ENCODE results near the gene HOXC5. TPM values are rescaled to one million over a fixed set of nuclear protein-coding genes. Genes with fewer than 3 reads are reported as not detected.

Gene HOXC5
- total RNA-seq, 2 experiments from 2014 or later = not detected

GRCh38 chr12:54042970-54043853, 10.4 kb downstream of the HOXC5 start:
- Histone ChIP-seq H3K79me2 (ENCODE audit: insufficient read depth, low read depth, low read length) (no peaks in the 10 kb centered on the region), H3K27ac (ENCODE audit: low read depth, low read length, poor library complexity, severe bottlenecking) (peak overlapping the region; percentile 21), H4K20me1 (ENCODE audit: insufficient read depth, low read length) (no peaks in the 10 kb centered on the region), H3K4me1 (ENCODE audit: insufficient read depth, low read length, poor library complexity, severe bottlenecking) (peaks cover 32% of the 10 kb centered on the region), H3K4me2 (ENCODE audit: low read length) (peak overlapping the region; percentile 57), H3K9me3 (ENCODE audit: low read length) (no peaks in the 10 kb centered on the region), H3K9me2 (ENCODE audit: insufficient read depth, low read length) (no peaks in the 10 kb centered on the region), H3K4me3 (ENCODE audit: low read depth, low read length, poor library complexity, severe bottlenecking) (peak overlapping the region; percentile 5), H2AFZ (ENCODE audit: low read length) (peak overlapping the region; percentile 38; the same call in 1 of the 2 replicates), H3K36me3 (ENCODE audit: insufficient read depth, low read length) (no peaks in the 10 kb centered on the region)
- no TSS peak for BruUV-seq (replicated peaks)
- ChIA-PET CTCF (ENCODE audit: unreplicated experiment) (interaction anchor here (1.3 kb wide), 1 partner anchor 9 kb away, joined by 6 read pairs; no protein-coding TSS in a partner anchor), POLR2A (interaction anchor here (0.6 to 2.8 kb wide), 3 partner anchors 10 to 26 kb away, joined by 5 to 32 read pairs (median 8); partner anchors contain the start of genes HOXC4 and HOXC6)
- no peak for TF ChIP-seq CTCF (conservative IDR thresholded peaks at IDR 0.05; ENCODE audit: low read length)
- intact Hi-C loops (cut with micrococcal nuclease; ENCODE audit: unreplicated experiment) = no loop called here
- DNase-seq (ENCODE audit: low spot score) = no peak

- H3K36me3 ChIP-seq (ENCODE audit: insufficient read depth, low read length) = no peaks in the 10 kb centered on the region
- ChIA-PET CTCF (ENCODE audit: unreplicated experiment) (interaction anchor here (0.5 kb wide), 1 partner anchor 34 kb away, joined by 7 read pairs; no protein-coding TSS in a partner anchor), POLR2A (interaction anchor here (2.5 to 2.8 kb wide), 2 partner anchors 9 to 27 kb away, joined by 8 to 32 read pairs; partner anchors contain the start of gene HOXC4)
- no peaks in the 10 kb centered on the region for H3K79me2 ChIP-seq (ENCODE audit: insufficient read depth, low read depth, low read length)
- intact Hi-C loops (cut with micrococcal nuclease; ENCODE audit: unreplicated experiment) = no loop called here
- H4K20me1 ChIP-seq (ENCODE audit: insufficient read depth, low read length) = no peaks in the 10 kb centered on the region
- H2AFZ ChIP-seq (ENCODE audit: low read length) = peak overlapping the region; percentile 38; the same call in 1 of the 2 replicates
- H3K9me2 ChIP-seq (ENCODE audit: insufficient read depth, low read length) = no peaks in the 10 kb centered on the region
- H3K27ac ChIP-seq (ENCODE audit: low read depth, low read length, poor library complexity, severe bottlenecking) = peak overlapping the region; percentile 21
- no peak for TF ChIP-seq CTCF (conservative IDR thresholded peaks at IDR 0.05; ENCODE audit: low read length)
- no peak for TF ChIP-seq EZH2phosphoT487 (IDR thresholded peaks at IDR 0.05; ENCODE audit: borderline replicate concordance, low read depth, low read length)
- peak overlapping the region; percentile 57 for H3K4me2 ChIP-seq (ENCODE audit: low read length)
- no peak overlapping the region for H3K4me3 ChIP-seq (ENCODE audit: low read depth, low read length, poor library complexity, severe bottlenecking)
- peaks cover 31% of the 10 kb centered on the region for H3K4me1 ChIP-seq (ENCODE audit: insufficient read depth, low read length, poor library complexity, severe bottlenecking)
- DNase-seq (ENCODE audit: low spot score) = no peak
- BruUV-seq (replicated peaks) = no TSS peak
- no peaks in the 10 kb centered on the region for H3K9me3 ChIP-seq (ENCODE audit: low read length)
Measured at GRCh38 chr12:54044425-54045103, 11.7 kb downstream of the HOXC5 start.

Measured in OCI-LY7 (cell line).